NB4 (cell line): Measurements from ENCODE around the gene SLC7A8.

ENCODE experiments used
- DNase-seq: peaks from one replicate; pipeline ENCODE4 v3.0.0; 2010; ENCODE audit warnings: low read depth
- H3K4me3 ChIP-seq: one replicate; pipeline ENCODE4 v1.5.1; 2011; ENCODE audit warnings: mild to moderate bottlenecking, low read depth, low read length, moderate library complexity
- MYC ChIP-seq: IDR thresholded peaks from 2 replicates; pipeline ENCODE4 v1.6.1; 2011; ENCODE audit warnings: low read depth, low read length
- POLR2A ChIP-seq: IDR thresholded peaks from 2 replicates; pipeline ENCODE4 v1.6.1; 2011; ENCODE audit warnings: mild to moderate bottlenecking; ENCODE audit not compliant: insufficient read length; ENCODE audit errors: extremely low read depth
- TF ChIP-seq, protein P1 (sequence below): IDR thresholded peaks from 2 replicates; pipeline ENCODE4 v1.6.1; 2011; ENCODE audit warnings: low read depth, low read length
- TF ChIP-seq, protein P2 (sequence below): IDR thresholded peaks from one replicate; pipeline ENCODE4 v1.5.1; 2012; ENCODE audit warnings: low read depth, low read length

The SLC7A8 gene

DNA sequence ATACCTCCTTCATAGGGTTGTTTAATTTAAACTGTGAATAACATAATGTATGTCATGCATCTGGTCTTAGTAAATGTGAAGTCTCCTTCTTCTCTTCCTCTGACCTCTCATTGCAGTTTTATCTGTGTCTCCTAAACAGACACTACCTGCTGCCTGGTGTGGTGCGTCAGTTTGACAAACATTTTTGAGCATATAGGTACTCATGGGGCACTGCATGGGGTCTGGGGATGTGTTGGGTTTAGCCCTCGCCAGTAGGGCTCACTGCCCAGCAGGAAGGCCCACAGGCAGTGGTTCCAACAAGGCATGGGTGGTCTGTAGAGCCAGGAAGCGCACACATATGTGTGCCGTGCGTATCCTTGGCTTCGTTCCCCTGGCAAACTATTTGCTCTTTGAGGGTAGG lies 61.4 kb downstream of the SLC7A8 start:
- no peak overlapping the region for H3K4me3 ChIP-seq
- no peak for DNase-seq
- no peak for TF ChIP-seq POLR2A
- TF ChIP-seq, protein P1, sequence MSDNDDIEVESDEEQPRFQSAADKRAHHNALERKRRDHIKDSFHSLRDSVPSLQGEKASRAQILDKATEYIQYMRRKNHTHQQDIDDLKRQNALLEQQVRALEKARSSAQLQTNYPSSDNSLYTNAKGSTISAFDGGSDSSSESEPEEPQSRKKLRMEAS: no peak
- TF ChIP-seq, protein P2, sequence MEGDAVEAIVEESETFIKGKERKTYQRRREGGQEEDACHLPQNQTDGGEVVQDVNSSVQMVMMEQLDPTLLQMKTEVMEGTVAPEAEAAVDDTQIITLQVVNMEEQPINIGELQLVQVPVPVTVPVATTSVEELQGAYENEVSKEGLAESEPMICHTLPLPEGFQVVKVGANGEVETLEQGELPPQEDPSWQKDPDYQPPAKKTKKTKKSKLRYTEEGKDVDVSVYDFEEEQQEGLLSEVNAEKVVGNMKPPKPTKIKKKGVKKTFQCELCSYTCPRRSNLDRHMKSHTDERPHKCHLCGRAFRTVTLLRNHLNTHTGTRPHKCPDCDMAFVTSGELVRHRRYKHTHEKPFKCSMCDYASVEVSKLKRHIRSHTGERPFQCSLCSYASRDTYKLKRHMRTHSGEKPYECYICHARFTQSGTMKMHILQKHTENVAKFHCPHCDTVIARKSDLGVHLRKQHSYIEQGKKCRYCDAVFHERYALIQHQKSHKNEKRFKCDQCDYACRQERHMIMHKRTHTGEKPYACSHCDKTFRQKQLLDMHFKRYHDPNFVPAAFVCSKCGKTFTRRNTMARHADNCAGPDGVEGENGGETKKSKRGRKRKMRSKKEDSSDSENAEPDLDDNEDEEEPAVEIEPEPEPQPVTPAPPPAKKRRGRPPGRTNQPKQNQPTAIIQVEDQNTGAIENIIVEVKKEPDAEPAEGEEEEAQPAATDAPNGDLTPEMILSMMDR: no peak
- no peak for TF ChIP-seq MYC

DNA sequence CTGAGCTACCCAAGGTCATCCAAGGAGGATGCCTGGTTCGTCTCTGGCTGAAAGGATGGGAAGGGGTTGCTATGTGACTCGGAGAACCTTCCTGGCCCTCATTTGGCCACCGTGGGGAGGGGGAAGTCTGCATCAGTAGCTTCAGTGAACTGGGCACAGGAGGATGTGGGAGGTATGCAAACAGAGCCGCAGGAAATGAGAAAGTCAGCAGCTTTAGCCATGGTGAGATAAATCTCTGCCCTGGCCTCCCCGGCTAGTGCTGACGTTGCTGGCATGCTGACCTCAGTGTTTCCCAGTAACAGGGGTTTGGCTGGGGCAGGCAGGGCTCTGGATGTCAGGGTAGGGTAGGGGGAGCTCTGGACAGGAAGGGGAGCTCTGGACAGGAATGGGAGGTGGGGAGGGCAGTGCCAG lies 62.1 kb downstream of the SLC7A8 start:
- no peak overlapping the region for H3K4me3 ChIP-seq
- TF ChIP-seq, protein P1: no peak
- TF ChIP-seq POLR2A: no peak
- no peak for TF ChIP-seq MYC
- TF ChIP-seq, protein P2: no peak
- no peak for DNase-seq

DNA sequence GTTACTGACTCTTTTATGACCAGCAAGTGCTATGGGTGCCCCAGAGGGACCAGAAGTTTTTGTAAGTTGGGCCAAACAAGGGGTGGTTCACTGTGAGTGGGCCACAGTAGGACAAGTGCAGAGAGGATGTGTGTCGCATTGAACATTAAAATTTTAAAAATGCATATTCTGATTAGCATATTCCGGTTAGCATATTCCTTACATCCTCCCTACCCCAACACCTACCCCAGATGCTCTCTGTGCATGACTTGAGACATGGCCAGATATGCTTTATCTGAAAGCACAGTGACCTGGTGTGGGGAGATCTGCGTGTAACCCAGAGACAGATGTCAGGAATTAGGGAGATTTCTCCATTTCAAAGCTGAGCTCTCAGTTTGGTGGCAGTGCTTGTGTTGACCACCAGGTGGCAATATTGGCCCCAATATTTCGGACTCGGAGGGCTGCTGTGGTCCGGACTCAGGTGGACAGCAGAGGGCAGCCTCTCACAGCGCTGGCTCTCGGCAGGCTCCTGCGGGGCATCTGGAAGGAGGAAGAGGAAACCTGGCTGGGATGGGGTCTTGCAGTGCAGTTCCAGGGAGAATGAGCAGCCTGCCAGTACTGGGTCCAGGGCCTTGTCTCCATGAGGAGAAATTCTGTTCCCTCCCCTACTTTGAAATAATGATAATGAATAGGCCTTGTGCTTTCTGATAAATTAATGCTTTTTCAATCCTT lies 62.8 kb downstream of the SLC7A8 start:
- DNase-seq: peak; percentile 90
- TF ChIP-seq, protein P1: peak; percentile 62
- TF ChIP-seq MYC: no peak
- TF ChIP-seq, protein P2: peak; percentile 99
- TF ChIP-seq POLR2A: no peak

DNA sequence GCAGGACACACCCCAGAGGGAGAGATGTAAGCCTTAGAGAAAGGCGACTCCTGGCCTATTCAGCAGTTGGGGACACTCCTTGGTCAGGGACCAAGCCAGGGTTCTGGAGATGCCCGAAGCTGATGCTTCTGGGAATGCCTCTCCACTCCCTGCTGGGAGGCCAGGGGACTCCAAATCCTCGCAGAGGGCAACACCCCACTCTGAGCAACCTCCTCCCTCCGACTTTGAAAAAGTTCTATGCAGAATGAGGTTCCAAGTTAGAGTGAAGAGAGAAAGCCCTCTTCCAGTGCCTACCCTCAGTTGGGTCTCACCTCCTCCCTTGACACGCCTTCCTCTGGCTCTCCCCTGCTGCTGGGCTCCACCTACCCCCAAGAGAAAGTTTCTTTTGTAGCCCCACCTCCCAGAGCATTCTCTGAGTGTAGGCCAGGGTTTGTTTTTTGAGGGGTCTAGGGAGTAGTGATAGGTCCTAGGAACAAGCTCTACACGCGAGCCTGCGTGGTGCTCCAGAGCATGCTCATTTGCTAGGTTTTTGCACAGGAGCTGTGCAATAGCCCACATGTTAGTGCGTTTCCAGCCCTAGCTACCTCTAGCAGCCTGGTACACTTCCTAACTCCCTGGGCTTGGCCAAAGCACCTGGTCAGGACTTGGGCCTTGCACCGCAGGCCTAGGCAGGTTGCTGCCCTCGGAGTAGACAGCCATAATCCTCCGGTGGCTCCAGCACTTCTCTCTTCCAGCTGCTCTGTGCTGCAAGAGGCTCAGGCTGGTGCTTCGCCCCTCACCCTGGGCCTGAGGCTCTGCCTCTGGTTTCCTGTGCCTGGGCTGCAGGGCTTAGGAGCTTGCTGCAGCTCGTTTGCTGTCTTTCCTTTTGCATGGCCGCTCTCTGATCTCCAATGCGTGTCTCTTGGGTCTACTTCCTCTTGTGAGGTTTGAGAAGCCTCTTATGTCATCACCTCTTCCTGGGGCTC lies 63.8 kb downstream of the SLC7A8 start:
- peak overlapping the region; percentile 96 for H3K4me3 ChIP-seq
- peak; percentile 96 for DNase-seq
- TF ChIP-seq POLR2A (peak; percentile 3), MYC (0 out of 2 replicates have a peak, but pooled peaks have one; percentile 41)
- TF ChIP-seq, protein P2: no peak
- TF ChIP-seq, protein P1: peak; percentile 32; the same call in 1 of the 2 replicates

More for the DNA sequence above, 62.8 kb downstream of the SLC7A8 start:
- H3K4me3 ChIP-seq: peak overlapping the region; percentile 96

DNA sequence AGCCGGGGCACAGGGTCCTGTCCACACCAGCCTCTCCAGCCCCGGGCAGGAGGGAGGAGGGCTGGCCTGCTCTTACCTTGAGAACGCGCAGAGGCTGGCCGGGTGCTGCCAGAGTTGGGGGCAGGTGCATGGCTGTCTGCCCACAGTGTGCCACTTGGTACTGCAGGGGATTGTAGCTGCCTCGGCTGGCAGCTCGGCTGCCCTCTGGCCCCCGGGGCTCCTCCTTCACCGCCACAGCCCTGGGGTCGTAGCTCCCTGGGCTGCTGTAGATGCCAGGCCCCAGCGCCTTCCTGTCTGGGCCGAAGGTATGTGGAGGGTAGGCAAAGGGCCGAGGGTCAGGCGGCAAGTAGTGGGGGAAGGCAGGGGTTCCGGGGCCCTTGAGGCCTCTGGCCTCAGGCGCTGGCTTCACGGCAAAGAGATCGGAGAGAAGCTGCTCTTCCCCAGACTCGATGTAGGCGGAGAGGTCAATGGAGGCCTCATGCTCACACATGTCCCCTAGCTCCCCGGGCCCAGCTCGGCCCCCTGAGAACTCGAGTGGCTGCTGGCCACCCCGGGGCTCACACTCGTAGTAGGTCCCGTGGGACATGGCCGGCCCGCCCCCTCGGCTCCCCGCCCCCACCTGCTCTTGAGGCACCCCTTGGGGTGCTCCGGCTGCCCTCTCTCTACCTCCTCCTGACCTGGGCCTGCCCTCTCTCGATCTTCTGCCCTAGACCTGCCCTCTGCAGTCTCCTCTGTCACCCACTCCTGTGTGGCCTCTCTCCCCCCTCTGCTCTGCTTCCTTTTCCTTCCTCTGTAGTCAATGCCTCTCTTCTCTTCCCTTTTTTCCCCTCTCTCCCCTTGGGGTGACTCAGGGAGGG lies 64.7 kb downstream of the SLC7A8 start, which contains the start of gene CEBPE:
Gene CEBPE, minus strand, starts transcription at position 750 of the 857 bp plus-strand sequence. Its CDS starts 164 bp downstream, at position 586.
- peak within 1 kb of the TSS; percentile 96 for H3K4me3 ChIP-seq
- DNase-seq: peak; percentile 86
- TF ChIP-seq, protein P2: no peak
- TF ChIP-seq MYC: peak; percentile 32; the same call in 1 of the 2 replicates
